Measurements from ENCODE around the gene STAG2.
"Not testable (repeated sequence)": the region's sequence is repeated elsewhere in the genome, so short reads cannot be mapped to it uniquely, and the experiment has no call there.

STAG2 gene

GRCh38 chrX:124117325-124117724 lies 155.8 kb downstream of the STAG2 start:
- Histone ChIP-seq H3K9me3 (ENCODE audit: insufficient read depth, low read depth, low read length) (no peaks in the 10 kb centered on the region), H3K9ac (ENCODE audit: low read length) (no peak overlapping the region), H3K27ac (ENCODE audit: low read depth, low read length) (no peak overlapping the region), H3K4ac (ENCODE audit: low read depth, low read length) (no peak overlapping the region), H3K79me2 (ENCODE audit: control insufficient read depth, insufficient read depth, low read length, poor library complexity) (no peaks in the 10 kb centered on the region), H2BK5ac (ENCODE audit: low read depth, low read length, poor library complexity) (no peak overlapping the region), H3K4me1 (ENCODE audit: control insufficient read depth in 1 of 2, insufficient read depth in 2 of 2, low read length in 2 of 2) (no peaks in the 10 kb centered on the region), H3K36me3 (ENCODE audit: control insufficient read depth in 1 of 2, insufficient read depth in 2 of 2, low read length in 2 of 2) (no peaks in the 10 kb centered on the region), H2BK120ac (ENCODE audit: insufficient read depth, low read length, poor library complexity) (no peak overlapping the region), H3K14ac (ENCODE audit: low read length) (no peak overlapping the region), H2AK5ac (ENCODE audit: low read length) (no peak overlapping the region), H3K79me1 (ENCODE audit: low read length) (no peaks in the 10 kb centered on the region), H2BK12ac (ENCODE audit: low read length) (no peak overlapping the region), H4K91ac (ENCODE audit: low read depth, low read length) (no peak overlapping the region), H3K27me3 (ENCODE audit: insufficient read depth, low read length) (no peaks in the 10 kb centered on the region), H2AFZ (ENCODE audit: insufficient read depth, low read length, poor library complexity) (no peak overlapping the region), H3K4me2 (ENCODE audit: low read length) (no peak overlapping the region), H3K23ac (ENCODE audit: low read length) (no peak overlapping the region), H4K12ac (ENCODE audit: low read depth, low read length) (no peak overlapping the region), H4K8ac (ENCODE audit: low read depth, low read length) (no peak overlapping the region), H3K18ac (ENCODE audit: low read length) (no peak overlapping the region), H3K4me3 (ENCODE audit: low read depth, low read length) (no peak overlapping the region)
- no peak for DNase-seq
- WGBS (ENCODE audit: extremely low coverage, insufficient coverage, insufficient read length), result no CpG with 5 or more reads among the region's 1 CpG

DNA sequence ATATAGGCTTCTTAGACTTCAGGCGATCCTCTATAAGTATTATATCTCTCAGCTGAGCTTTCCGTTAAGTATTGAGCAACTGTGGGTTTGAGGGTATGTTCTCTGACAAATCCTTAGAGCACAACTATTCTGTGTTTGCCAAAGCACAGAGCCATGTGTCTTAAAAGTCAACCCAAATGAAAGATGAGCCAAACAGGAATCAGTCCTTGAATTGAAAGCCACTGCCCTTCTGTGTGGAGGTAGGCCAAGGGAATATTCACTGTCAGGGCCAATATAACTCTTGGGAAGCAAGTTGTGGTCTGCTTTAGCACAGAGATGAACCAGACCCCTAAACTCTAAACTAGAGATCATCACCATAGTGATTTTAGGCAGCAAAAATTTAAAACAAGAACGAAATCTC lies 164.0 kb downstream of the STAG2 start:
- no peak overlapping the region for H4K12ac ChIP-seq (ENCODE audit: low read depth, low read length)
- H3K14ac ChIP-seq (ENCODE audit: low read length), result no peak overlapping the region
- no peak overlapping the region for H4K91ac ChIP-seq (ENCODE audit: low read depth, low read length)
- no peak overlapping the region for H3K4ac ChIP-seq (ENCODE audit: low read depth, low read length)
- H3K23ac ChIP-seq (ENCODE audit: low read length), result no peak overlapping the region
- H2AK5ac ChIP-seq (ENCODE audit: low read length), result no peak overlapping the region
- no peaks in the 10 kb centered on the region for H3K9me3 ChIP-seq (ENCODE audit: insufficient read depth, low read depth, low read length)
- H4K8ac ChIP-seq (ENCODE audit: low read depth, low read length), result no peak overlapping the region
- H3K27me3 ChIP-seq (ENCODE audit: insufficient read depth, low read length), result no peaks in the 10 kb centered on the region
- H2BK120ac ChIP-seq (ENCODE audit: insufficient read depth, low read length, poor library complexity), result no peak overlapping the region
- no peaks in the 10 kb centered on the region for H3K79me2 ChIP-seq (ENCODE audit: control insufficient read depth, insufficient read depth, low read length, poor library complexity)
- no peak overlapping the region for H3K27ac ChIP-seq (ENCODE audit: low read depth, low read length)
- H2AFZ ChIP-seq (ENCODE audit: insufficient read depth, low read length, poor library complexity), result no peak overlapping the region
- no peak overlapping the region for H3K18ac ChIP-seq (ENCODE audit: low read length)
- H3K9ac ChIP-seq (ENCODE audit: low read length), result no peak overlapping the region
- WGBS (ENCODE audit: extremely low coverage, insufficient coverage, insufficient read length), result no CpG with 5 or more reads among the region's 3 CpGs
- no peak overlapping the region for H3K4me3 ChIP-seq (ENCODE audit: low read depth, low read length)
- H3K4me2 ChIP-seq (ENCODE audit: low read length), result no peak overlapping the region
- no peaks in the 10 kb centered on the region for H3K36me3 ChIP-seq (ENCODE audit: control insufficient read depth in 1 of 2, insufficient read depth in 2 of 2, low read length in 2 of 2)
- DNase-seq, result no peak
- no peak overlapping the region for H2BK5ac ChIP-seq (ENCODE audit: low read depth, low read length, poor library complexity)
- no peak overlapping the region for H2BK12ac ChIP-seq (ENCODE audit: low read length)
- H3K4me1 ChIP-seq (ENCODE audit: control insufficient read depth in 1 of 2, insufficient read depth in 2 of 2, low read length in 2 of 2), result no peaks in the 10 kb centered on the region
- H3K79me1 ChIP-seq (ENCODE audit: low read length), result no peaks in the 10 kb centered on the region

DNA sequence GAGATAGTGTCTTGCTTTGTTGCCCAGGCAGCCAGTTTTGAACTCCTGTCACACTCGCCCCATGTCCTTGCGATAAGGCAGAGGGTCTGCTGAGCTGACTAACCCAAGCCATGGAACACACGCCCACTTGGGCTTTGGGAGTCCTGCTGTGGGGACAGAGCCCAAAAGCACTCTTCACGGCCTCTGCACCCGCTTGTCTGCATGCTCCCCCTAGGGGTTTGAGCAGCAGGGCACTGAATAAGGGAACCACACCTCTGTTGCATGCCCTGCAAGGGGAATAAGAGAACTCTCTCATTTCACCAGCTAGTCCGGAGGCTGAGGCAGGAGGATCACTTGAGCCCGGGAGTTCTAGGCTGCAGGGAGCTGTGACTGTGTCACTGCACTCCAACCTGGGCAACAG lies 166.0 kb downstream of the STAG2 start:
- Histone ChIP-seq H4K91ac (ENCODE audit: low read depth, low read length) (no peak overlapping the region), H3K23ac (ENCODE audit: low read length) (no peak overlapping the region), H3K9ac (ENCODE audit: low read length) (no peak overlapping the region), H2AK5ac (ENCODE audit: low read length) (no peak overlapping the region), H3K36me3 (ENCODE audit: control insufficient read depth in 1 of 2, insufficient read depth in 2 of 2, low read length in 2 of 2) (no peaks in the 10 kb centered on the region), H3K27ac (ENCODE audit: low read depth, low read length) (no peak overlapping the region), H2BK120ac (ENCODE audit: insufficient read depth, low read length, poor library complexity) (no peak overlapping the region), H3K79me1 (ENCODE audit: low read length) (no peaks in the 10 kb centered on the region), H3K4me3 (ENCODE audit: low read depth, low read length) (no peak overlapping the region), H2BK12ac (ENCODE audit: low read length) (no peak overlapping the region), H3K27me3 (ENCODE audit: insufficient read depth, low read length) (no peaks in the 10 kb centered on the region), H3K4me1 (ENCODE audit: control insufficient read depth in 1 of 2, insufficient read depth in 2 of 2, low read length in 2 of 2) (no peaks in the 10 kb centered on the region), H3K18ac (ENCODE audit: low read length) (no peak overlapping the region), H3K9me3 (ENCODE audit: insufficient read depth, low read depth, low read length) (no peaks in the 10 kb centered on the region), H2AFZ (ENCODE audit: insufficient read depth, low read length, poor library complexity) (no peak overlapping the region), H3K4me2 (ENCODE audit: low read length) (no peak overlapping the region), H3K79me2 (ENCODE audit: control insufficient read depth, insufficient read depth, low read length, poor library complexity) (no peaks in the 10 kb centered on the region), H4K8ac (ENCODE audit: low read depth, low read length) (no peak overlapping the region), H2BK5ac (ENCODE audit: low read depth, low read length, poor library complexity) (no peak overlapping the region), H3K4ac (ENCODE audit: low read depth, low read length) (no peak overlapping the region), H4K12ac (ENCODE audit: low read depth, low read length) (no peak overlapping the region), H3K14ac (ENCODE audit: low read length) (no peak overlapping the region)
- WGBS (ENCODE audit: extremely low coverage, insufficient coverage, insufficient read length), result no CpG with 5 or more reads among the region's 7 CpGs
- DNase-seq, result no peak

DNA sequence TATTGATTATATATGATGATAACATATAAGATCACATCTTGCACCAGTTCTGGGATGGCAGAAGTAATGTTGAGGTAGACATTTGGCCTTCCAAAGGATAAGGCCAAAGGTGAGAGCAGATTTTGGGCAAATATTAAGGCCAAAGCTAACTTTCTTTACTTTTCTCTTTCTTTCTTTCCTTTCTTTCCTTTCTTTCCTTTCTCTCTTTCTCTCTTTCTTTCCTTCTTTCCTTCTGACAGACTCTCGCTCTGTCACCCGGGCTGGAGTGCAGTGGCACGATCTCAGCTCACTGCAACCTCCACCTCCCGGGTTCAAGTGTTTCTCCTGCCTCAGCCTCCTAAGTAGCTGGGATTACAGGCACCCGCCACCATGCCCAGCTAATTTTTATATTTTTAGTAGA lies 170.9 kb downstream of the STAG2 start:
- H2AFZ ChIP-seq (ENCODE audit: insufficient read depth, low read length, poor library complexity); H3K4me2 ChIP-seq (ENCODE audit: low read length); H2BK5ac ChIP-seq (ENCODE audit: low read depth, low read length, poor library complexity); H4K12ac ChIP-seq (ENCODE audit: low read depth, low read length); H4K91ac ChIP-seq (ENCODE audit: low read depth, low read length); H3K18ac ChIP-seq (ENCODE audit: low read length); H2AK5ac ChIP-seq (ENCODE audit: low read length); H3K79me2 ChIP-seq (ENCODE audit: control insufficient read depth, insufficient read depth, low read length, poor library complexity); H3K27ac ChIP-seq (ENCODE audit: low read depth, low read length); H2BK120ac ChIP-seq (ENCODE audit: insufficient read depth, low read length, poor library complexity); H3K23ac ChIP-seq (ENCODE audit: low read length); H3K14ac ChIP-seq (ENCODE audit: low read length); H3K36me3 ChIP-seq (ENCODE audit: control insufficient read depth in 1 of 2, insufficient read depth in 2 of 2, low read length in 2 of 2); H3K4me1 ChIP-seq (ENCODE audit: control insufficient read depth in 1 of 2, insufficient read depth in 2 of 2, low read length in 2 of 2); H3K9me3 ChIP-seq (ENCODE audit: insufficient read depth, low read depth, low read length); H2BK12ac ChIP-seq (ENCODE audit: low read length); DNase-seq; H3K79me1 ChIP-seq (ENCODE audit: low read length); H3K4ac ChIP-seq (ENCODE audit: low read depth, low read length); H4K8ac ChIP-seq (ENCODE audit: low read depth, low read length); H3K9ac ChIP-seq (ENCODE audit: low read length); H3K27me3 ChIP-seq (ENCODE audit: insufficient read depth, low read length); H3K4me3 ChIP-seq (ENCODE audit: low read depth, low read length): not testable (repeated sequence)
- WGBS (ENCODE audit: extremely low coverage, insufficient coverage, insufficient read length), result no CpG with 5 or more reads among the region's 5 CpGs
